Measurements from ENCODE around the gene WSB1.

Gene WSB1

GRCh38 chr17:27339836-27340550 lies 46.1 kb downstream of the WSB1 start:
- DNase-seq, result no peak

GRCh38 chr17:27340575-27340974 lies 46.7 kb downstream of the WSB1 start:
- no peak for DNase-seq

GRCh38 chr17:27341041-27341471 lies 47.1 kb downstream of the WSB1 start:
- peak; percentile 63 for DNase-seq

DNA sequence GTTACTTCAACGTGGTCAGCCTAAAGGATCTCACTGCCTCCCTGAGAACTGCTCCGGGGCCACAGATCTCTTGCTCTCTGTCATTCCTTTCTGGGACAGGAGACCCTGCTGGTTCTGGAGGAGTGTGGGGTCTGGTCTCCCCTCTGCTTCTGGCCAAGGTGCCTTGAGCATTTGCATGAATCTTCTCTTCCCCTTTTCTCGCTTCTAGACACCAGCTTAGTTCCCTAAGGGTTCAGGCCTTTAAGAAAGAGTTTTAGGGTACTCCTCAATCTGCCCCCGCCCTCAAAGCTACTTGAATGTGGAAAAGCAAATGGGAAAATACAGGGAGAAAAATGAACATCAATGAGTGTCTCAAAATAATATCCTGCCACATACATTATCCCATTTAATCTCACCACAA lies 48.1 kb downstream of the WSB1 start:
- no peak for DNase-seq

GRCh38 chr17:27343294-27343693 lies 49.4 kb downstream of the WSB1 start:
- DNase-seq, result no peak

DNA sequence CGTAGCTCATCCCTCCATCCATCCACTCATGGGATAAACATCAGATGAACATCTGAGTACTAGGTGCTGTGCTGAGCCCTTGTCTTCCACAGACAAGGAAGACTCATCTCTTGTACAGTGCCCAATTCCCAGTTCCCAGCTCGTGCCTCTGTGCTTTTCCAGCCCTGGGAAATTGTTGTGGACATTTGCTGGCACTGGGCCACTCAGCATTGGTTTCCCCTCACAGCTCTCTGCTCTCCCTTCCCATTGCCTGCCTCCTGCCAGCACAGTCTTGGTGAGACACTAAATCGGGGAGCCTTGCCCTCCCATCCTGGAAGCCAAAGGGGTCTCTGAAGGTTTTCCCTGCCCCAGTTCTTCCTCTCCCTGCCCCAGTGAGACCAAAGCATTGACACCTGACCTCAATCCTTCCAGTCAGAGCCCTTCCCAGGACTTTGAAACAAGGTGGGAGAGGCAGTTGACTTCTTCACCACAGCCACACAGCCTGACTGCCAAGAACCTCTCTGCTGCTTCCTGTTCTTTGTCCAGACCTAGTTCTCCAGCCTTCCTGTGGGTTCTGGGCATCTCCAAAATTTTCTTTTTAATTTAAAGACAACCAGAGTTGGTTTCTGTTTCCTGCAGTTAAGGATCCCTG lies 50.2 kb downstream of the WSB1 start:
- DNase-seq, result no peak

DNA sequence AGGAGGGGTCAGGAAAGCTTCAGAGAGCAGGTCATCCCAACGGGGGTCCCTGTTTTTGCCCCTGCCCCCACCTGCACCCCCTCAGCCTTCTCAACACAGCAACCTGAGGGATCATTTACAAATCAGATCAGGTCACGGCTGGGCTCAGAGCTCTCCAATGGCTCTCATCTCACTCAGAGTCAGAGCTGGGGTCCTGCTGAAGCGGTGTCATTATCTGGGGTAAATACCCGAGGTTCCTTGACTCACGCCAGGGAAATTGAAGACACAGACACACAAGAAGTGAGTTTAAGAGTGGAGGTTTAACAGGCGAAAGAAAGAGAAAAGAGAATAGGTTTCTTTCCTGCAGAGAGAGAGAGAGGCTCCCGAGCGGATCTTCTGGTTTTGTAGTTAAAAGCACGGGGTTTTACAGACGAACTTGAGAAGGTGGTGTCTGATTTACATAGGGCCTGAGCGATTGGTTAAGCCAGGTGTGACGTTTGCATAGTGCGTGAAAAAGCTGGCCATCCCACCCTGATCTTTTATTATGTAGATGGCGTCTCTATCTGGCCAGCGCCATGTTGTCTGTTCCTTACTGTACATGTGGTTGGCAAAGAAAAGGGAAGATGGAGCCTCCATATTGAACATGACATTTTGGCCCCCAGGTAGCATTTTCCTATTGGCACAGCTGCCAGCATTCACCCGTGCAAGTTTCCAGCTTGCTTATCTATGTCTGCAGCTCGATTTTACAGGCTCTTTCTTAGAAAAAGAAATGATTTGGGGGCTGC lies 51.4 kb downstream of the WSB1 start:
- DNase-seq, result no peak

DNA sequence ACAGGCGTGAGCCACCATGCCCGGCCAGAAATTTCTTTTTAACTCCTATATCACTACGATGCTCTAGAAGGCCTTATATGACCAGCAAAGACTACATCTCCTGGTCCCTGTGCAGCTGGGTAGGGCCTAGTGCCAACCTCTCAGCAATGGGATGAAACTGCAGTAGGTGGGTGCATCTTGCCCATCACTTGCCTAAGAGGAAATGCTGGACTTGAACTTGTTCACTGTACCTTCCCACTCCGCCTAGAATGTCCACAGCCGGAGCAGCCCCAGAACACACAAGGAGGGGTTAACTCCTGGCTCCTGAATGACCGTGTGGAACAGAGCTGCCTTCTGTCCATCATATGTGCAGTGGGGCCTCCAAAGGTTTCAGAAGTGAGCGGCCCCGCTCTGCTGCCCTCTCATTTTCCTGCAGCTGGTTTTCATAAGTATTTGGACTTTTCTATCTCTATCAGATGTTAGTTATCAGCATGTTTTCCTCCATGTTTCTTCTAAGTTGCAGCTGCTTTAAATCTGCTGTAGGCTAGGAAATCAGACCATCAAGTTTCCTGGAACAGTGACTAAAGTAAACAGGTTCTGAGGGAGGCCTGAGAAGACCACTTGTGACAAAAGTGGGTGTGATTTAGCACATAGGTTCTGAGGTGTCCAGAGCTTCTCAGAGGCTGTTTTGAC lies 52.5 kb downstream of the WSB1 start:
- DNase-seq, result no peak

DNA sequence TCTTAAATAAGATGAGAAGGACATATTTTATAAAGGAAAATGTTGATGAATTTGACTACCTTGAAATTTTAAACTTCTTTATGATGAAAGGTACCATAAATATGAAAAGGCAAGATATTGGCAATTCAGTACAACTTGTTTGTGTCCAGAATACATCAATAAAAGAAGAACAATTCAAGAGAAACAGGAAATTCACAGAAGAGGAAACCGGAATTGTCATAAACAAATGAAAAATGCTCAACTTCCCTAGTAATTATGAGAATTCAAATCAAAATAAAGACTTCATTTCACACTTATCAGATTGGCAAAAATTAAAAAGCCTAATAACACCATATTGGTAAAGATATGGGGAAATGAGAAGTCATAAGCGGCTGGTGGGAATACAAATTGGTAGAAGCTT lies 54.3 kb downstream of the WSB1 start:
- DNase-seq, result no peak

DNA sequence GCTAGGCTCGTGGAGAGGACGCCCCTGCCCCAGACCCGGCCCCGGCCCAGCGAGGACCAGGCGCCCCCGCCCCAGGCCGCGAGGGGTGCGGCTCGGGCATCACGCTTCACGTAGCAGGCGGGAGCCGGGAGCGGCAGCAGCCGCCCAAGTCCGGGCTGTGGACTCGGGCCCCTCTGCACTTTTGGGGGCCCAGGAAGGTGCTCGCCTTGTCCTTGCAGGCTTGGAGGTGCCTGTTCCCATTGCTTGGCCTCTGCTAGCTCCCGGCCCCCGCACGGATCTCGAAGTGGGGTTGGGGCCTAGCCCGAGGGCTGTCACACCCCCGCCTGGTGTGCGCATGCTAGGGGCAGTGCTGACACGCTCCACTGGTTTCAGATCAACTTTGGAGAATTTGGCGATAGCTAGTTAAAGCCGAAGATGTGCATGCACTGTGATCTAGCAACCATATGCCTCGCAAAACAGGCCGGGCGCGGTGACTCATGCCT lies 55.7 kb downstream of the WSB1 start:
- no peak for DNase-seq

DNA sequence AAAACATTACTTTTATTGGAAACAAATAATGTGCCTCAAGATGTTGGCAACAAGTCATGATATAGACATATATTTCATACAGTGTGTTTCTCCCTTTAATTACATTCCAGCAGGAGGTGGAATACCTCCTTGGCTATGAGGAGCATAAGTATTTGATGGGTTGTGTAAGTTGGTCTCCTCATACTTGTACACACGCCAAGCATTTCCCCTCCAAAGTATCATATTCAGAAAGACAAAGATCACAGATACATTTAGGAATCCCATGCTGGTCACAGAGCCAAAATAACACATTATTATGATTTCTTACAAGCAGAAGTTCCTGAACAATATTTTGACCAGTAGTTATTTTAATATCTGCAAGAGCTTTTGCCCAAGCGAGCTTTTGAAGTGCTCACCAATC lies 57.8 kb downstream of the WSB1 start:
- DNase-seq, result no peak

GRCh38 chr17:27352448-27353032 lies 58.6 kb downstream of the WSB1 start:
- DNase-seq, result no peak

- no peak for DNase-seq
Observed at GRCh38 chr17:27353033-27353460, 59.1 kb downstream of the WSB1 start.

- DNase-seq, result peak; percentile 83
Observed at GRCh38 chr17:27353461-27354050, 59.6 kb downstream of the WSB1 start.

GRCh38 chr17:27354051-27354490 lies 60.2 kb downstream of the WSB1 start:
- DNase-seq, result no peak

- peak; percentile 29 for DNase-seq
Observed at GRCh38 chr17:27354491-27355081, 60.7 kb downstream of the WSB1 start.

GRCh38 chr17:27355419-27355818 lies 61.5 kb downstream of the WSB1 start:
- DNase-seq, result no peak

GRCh38 chr17:27356091-27356705 lies 62.3 kb downstream of the WSB1 start:
- no peak for DNase-seq

- DNase-seq, result no peak
Observed at GRCh38 chr17:27357236-27357635, 63.3 kb downstream of the WSB1 start.

DNA sequence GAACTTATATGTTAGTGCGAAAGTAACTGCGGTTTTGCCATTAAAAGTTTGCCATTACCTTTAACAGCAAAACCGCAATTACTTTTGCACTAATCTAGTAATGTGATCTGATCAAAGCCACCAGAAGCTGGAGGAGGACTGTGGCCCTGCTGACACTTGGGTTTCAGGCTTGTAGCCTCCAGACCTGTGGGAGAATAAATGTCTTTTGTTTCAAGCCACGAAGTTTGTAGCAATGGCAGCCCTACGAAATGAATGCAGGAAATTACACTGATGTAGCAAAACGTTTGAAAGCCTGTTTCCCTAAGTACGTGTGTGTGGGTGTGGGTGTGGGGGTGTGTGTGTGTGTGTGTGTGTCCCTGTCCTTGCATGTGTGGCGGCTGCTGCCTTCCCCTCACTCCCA lies 66.6 kb downstream of the WSB1 start:
- no peak for DNase-seq

DNA sequence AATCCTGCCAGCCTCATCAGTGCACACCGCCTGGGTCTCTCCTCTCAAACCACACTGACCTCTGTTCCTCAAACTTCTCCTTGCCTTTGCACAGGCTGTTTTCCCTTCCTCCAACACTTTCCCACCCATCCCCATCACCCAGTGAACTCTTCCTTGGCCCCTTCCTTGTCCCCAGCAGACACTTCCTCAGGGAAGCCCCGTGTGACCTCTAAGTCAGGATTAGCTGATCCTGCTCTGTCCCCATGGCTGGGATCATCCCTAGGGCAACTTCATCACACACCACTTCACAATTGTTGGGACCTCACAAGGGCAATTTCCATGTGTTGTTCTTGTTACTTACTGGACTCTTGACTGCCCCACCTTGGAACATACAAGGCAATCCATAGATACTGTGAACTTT lies 67.8 kb downstream of the WSB1 start:
- DNase-seq, result no peak

- no peak for DNase-seq
Observed at GRCh38 chr17:27362503-27362902, 68.6 kb downstream of the WSB1 start.

Measured in NCI-H2171 treated with DMSO at 0.1 percent for 48 hours (cell line).